SIG-M5 treated with dmso at 0.1 percent for 504 hours (cell line): ENCODE data around the gene MYO1F.
"Not testable (repeated sequence)": the region's sequence is repeated elsewhere in the genome, so short reads cannot be mapped to it uniquely, and the experiment has no call there.

Source experiments
- DNase-seq: peaks from one replicate; lab custom pipeline; 2025; ENCODE audit not compliant: unreplicated experiment; lab: John Stamatoyannopoulos, UW

MYO1F gene

GRCh38 chr19:8519388-8519787 lies 57.9 kb downstream of the MYO1F start:
- no peak for DNase-seq

- no peak for DNase-seq
These were observed 58.7 kb downstream of the MYO1F start for GRCh38 chr19:8518536-8518935.

GRCh38 chr19:8517551-8518442 lies 59.4 kb downstream of the MYO1F start:
- peak; percentile 86 for DNase-seq

- DNase-seq, result peak; percentile 88
These were observed 61.9 kb downstream of the MYO1F start for GRCh38 chr19:8515317-8515716.

GRCh38 chr19:8514505-8515009 lies 62.7 kb downstream of the MYO1F start:
- DNase-seq, result not testable (repeated sequence)

GRCh38 chr19:8513687-8514504 lies 63.3 kb downstream of the MYO1F start, which contains the start of gene ZNF414:
Gene ZNF414, minus strand, starts transcription at chr19:8514167. Its CDS starts 121 bp downstream, at chr19:8514046.
- peak; percentile 92 for DNase-seq

GRCh38 chr19:8513036-8513686 lies 64.1 kb downstream of the MYO1F start:
- no peak for DNase-seq

- DNase-seq, result peak; percentile 44
These were observed 64.9 kb downstream of the MYO1F start for GRCh38 chr19:8512115-8512967.

GRCh38 chr19:8511573-8512101 lies 65.6 kb downstream of the MYO1F start:
- DNase-seq, result no peak

- DNase-seq, result no peak
These were observed 66.6 kb downstream of the MYO1F start for GRCh38 chr19:8510589-8511115.

- DNase-seq, result no peak
These were observed 70.8 kb downstream of the MYO1F start for GRCh38 chr19:8506402-8506957.

GRCh38 chr19:8505680-8506401 lies 71.4 kb downstream of the MYO1F start:
- DNase-seq, result peak; percentile 39

GRCh38 chr19:8504919-8505318 lies 72.3 kb downstream of the MYO1F start:
- no peak for DNase-seq

GRCh38 chr19:8504171-8504570 lies 73.1 kb downstream of the MYO1F start:
- no peak for DNase-seq

- DNase-seq, result peak; percentile 46
These were observed 73.7 kb downstream of the MYO1F start for GRCh38 chr19:8503510-8503909.

- no peak for DNase-seq
These were observed 75.3 kb downstream of the MYO1F start for GRCh38 chr19:8501981-8502380.

GRCh38 chr19:8501516-8501915 lies 75.7 kb downstream of the MYO1F start:
- DNase-seq, result no peak

- peak; percentile 97 for DNase-seq
These were observed 77.1 kb downstream of the MYO1F start for GRCh38 chr19:8500158-8500557.
